ENCODE results near the gene DSN1.

DNA sequence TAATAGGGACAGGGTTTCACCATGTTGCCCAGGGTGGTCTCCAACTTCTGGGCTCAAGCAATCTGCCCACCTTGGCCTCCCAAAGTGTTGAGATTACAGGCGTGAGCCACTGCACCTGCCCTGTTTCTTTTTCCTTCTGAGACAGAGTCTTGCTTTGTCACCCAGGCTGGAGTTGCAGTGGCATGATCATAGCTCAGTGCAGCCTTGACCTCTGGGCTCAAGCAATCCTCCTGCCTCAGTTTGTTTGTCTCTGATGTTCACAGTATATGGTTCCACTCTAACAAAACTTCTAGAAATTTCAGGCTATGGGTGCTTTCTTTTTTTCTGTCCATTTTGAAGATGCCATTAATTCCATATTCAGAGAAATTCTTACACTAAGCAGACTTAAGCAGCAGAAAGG, 60.8 kb downstream of the DSN1 start:
- TF ChIP-seq CTCF (IDR thresholded peaks at IDR 0.05; ENCODE audit: extremely low read depth in 1 of 2, insufficient read depth in 1 of 2, low read depth in 1 of 2, low read length in 2 of 2) (no peak), EZH2 (IDR thresholded peaks at IDR 0.05; ENCODE audit: borderline replicate concordance, low read depth, low read length, severe bottlenecking) (no peak), MAX (IDR thresholded peaks at IDR 0.05; ENCODE audit: insufficient read depth, insufficient read length) (no peak), POLR2A (IDR thresholded peaks at IDR 0.05; ENCODE audit: low read depth, low read length) (no peak)
